CD4-positive, alpha-beta T cell treated with Interferon alpha-2 for 1 hour (primary cell): ENCODE data around the gene REG3A.

Experiments
- DNase-seq, 2 donors: peaks; one replicate each; pipeline ENCODE4 v3.0.0-alpha.2; 2020 to 2022

REG3A gene

DNA sequence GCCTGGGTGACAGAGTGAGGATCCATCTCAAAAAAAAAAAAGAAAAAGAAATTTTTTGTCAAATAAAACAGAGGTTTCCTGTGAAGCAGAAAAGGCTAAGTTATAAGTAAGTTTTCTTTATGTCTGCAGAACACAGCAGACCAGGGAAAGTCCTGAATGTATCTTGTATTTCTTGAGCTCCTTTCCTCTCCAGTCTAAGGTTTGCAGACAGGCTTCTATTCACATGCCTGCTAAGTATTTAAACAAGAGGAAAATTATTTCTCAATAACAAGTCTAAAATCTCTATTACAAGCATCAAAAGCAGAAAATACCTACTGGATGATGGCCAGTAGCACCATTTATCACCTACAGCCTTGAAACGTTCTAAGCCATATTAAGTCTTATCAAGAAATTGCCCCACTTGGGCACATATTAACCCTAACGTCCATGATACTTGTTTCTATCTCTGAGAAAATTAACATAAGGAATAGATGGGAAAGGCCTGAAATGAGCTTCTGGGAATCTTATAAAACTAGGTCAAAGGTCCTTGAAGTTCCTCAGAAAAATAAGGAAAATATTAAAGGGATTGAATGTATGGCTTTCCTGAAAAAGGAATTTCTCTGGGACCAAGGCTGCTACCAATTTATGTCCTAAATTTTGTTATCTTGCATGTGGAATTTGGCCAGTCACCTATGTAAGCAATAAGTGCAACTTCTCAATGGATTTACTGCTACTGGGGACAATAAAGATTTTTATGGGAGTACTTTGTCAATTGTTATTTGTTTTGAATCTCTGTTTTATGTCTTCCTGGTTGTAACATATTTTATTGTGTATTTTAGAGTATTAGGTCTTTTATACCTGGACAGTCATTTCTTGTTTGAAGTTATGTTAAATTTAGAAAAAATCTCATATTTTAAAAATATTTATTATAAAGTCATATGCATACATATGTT is 42.3 kb downstream of the REG3A start:
- DNase-seq, result no peak

DNA sequence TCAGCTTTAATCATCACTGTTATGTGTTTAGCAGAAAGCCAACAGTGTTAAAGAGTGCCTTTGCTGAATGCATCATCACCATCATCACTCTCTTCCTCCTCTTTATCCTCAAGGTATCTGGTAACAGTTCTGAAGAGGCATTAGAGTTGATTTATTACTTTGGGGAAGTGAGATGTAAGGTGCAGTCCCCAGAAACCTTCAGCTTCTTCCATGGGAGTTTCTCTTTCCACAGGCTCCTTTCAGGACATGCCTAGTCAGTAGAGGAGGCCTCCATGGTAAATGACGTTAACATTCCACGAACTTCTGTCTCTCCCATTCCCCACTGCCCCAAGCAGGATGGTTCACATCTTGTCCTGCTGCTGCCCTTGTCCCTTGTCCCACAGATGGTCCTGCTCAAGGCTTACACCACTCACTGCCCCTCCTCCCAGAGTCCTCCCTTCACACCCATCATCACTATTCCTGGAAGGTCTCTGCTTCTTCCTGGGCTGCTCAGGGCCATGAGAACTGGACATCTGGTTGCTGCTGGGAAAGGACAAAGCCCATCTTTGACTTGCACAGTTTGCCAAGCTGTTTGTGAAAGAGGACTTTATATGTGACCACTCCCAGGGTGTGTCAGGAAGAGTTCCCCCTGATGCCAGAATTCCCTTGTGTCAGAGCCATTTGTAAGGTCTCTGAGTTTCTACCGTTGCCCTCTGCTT is 44.6 kb downstream of the REG3A start:
- no peak for DNase-seq

DNA sequence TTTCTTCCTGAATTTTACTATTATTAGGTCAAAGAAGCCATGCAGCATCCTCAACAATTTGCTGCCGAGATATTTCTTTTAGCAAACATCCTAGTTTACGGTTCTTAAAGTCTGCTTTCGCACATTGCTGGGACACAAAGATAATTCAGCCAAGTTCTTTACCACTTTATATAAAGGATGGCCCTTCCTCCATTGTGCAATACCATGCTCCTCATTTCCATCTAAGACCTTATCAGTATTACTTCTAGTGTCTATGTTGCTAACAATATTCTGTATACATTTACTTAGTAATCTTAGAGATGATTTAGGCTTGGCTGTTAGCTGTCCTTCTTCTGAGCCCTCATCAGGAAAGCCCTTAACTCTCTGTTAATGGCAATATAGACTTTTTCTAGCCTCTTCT is 47.3 kb downstream of the REG3A start:
- no peak for DNase-seq
